ENCODE data around the gene C7orf25. TPM values are rescaled to one million over a fixed set of nuclear protein-coding genes. Genes with fewer than 3 reads are reported as not detected.

The C7orf25 gene
- total RNA-seq, 2 donors from 2014 or later: 3.5 to 5.1 TPM

DNA sequence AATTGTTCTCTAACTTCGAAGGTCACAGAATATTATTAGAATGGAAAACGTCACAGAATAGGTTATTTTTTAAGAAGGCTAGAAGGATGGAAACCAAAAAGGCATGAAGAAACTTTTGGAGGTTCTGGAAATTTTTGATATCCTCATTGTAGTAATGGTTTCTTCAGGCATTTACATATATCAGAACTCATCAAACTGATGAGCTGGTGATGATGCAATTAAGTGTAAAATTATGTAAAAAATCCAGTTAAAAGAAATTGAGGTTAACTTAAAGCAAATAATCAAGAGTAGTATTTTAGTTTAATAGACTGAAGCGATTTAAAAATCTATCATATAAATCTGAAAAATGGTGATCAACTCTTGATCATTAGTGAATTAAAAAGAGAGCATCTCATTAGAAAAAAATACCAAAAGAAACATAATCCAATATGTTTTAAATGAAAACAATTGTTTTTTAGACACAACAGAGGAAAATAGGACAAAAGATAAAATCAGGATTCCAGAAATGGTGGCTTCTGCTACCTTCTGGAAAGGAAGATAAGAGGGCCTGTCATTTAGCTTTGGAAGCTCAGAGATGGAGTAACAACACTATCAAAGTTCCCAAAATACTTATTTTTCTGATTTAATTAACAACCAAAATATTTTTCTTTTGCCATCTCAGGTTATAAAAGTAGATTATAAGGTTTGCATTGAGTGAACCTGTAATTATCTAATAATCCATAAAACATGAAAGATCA is 10.3 kb upstream of the C7orf25 start:
- H3K27ac Mint-ChIP-seq: peak overlapping the region; percentile 83
- peaks cover 13 to 39% of the 10 kb centered on the region in 2 donors for H3K36me3 Mint-ChIP-seq (ENCODE audit: insufficient read depth in 2 of 2)
- H3K4me3 Mint-ChIP-seq: no peak overlapping the region
- no peaks in the 10 kb centered on the region for H3K27me3 Mint-ChIP-seq (ENCODE audit: low read depth)
- ATAC-seq (replicated peaks in 1 of 2) (no peak), DNase-seq (no peak)
- no peaks in the 10 kb centered on the region for H3K9me3 Mint-ChIP-seq
- H3K4me1 Mint-ChIP-seq (ENCODE audit: low read depth): peaks cover 25% of the 10 kb centered on the region

GRCh38 chr7:42915356-42915755 is 3.5 kb upstream of the C7orf25 start:
- Mint-ChIP-seq H3K9me3 (no peaks in the 10 kb centered on the region), H3K36me3 (ENCODE audit: insufficient read depth in 2 of 2) (peaks cover 9 to 18% of the 10 kb centered on the region in 2 donors), H3K4me3 (peak overlapping the region in 1 of 2 donors; percentile 81), H3K27me3 (ENCODE audit: low read depth) (no peaks in the 10 kb centered on the region), H3K4me1 (ENCODE audit: low read depth) (peaks cover 37% of the 10 kb centered on the region), H3K27ac (peak overlapping the region; percentile 92)
- ATAC-seq (replicated peaks in 1 of 2) (no peak), DNase-seq (no peak)

- Mint-ChIP-seq H3K9me3 (no peaks in the 10 kb centered on the region), H3K27me3 (ENCODE audit: low read depth) (no peaks in the 10 kb centered on the region), H3K36me3 (ENCODE audit: insufficient read depth in 2 of 2) (peaks cover 5 to 12% of the 10 kb centered on the region in 2 donors), H3K27ac (peak overlapping the region; percentile 92), H3K4me1 (ENCODE audit: low read depth) (peaks cover 44% of the 10 kb centered on the region), H3K4me3 (peak overlapping the region; percentile 65 to 81)
- no peak for ATAC-seq (replicated peaks in 1 of 2)
- DNase-seq: no peak
Observed at GRCh38 chr7:42914421-42915045, 2.7 kb upstream of the C7orf25 start.

DNA sequence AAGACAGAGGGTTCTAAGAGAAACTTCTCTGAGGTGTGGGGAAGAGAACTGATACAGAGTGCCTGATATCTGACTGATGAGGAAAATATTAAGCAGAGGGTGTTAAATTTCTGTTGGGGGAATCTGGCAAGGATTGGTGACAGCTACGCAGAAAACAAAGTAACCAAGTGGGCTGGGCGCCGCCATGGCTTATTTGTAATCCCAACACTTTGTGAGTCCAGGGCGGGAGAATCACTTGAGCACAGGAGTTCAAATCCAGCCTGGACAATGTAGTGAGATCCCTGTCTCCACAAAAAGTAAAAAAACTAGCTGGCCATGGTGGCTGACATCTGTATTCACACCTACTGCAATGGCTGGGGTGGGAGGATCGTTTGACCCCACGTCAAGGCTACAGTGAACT is 2.1 kb upstream of the C7orf25 start:
- H3K4me3 Mint-ChIP-seq: peak overlapping the region; percentile 65 to 81
- DNase-seq: peak in 1 of 2 donors; percentile 11
- peak overlapping the region; percentile 92 for H3K27ac Mint-ChIP-seq
- no peaks in the 10 kb centered on the region for H3K9me3 Mint-ChIP-seq
- no peak for ATAC-seq (replicated peaks in 1 of 2)
- H3K4me1 Mint-ChIP-seq (ENCODE audit: low read depth): peaks cover 45% of the 10 kb centered on the region
- no peaks in the 10 kb centered on the region for H3K27me3 Mint-ChIP-seq (ENCODE audit: low read depth)
- peaks cover 3 to 8% of the 10 kb centered on the region in 2 donors for H3K36me3 Mint-ChIP-seq (ENCODE audit: insufficient read depth in 2 of 2)

GRCh38 chr7:42913591-42913990 is 1.7 kb upstream of the C7orf25 start:
- peak overlapping the region; percentile 65 to 81 for H3K4me3 Mint-ChIP-seq
- H3K4me1 Mint-ChIP-seq (ENCODE audit: low read depth): peaks cover 45% of the 10 kb centered on the region
- peaks cover 2 to 4% of the 10 kb centered on the region in 2 donors for H3K36me3 Mint-ChIP-seq (ENCODE audit: insufficient read depth in 2 of 2)
- ATAC-seq (replicated peaks in 1 of 2) (peak in 1 of 2 donors; percentile 42), DNase-seq (no peak)
- H3K27me3 Mint-ChIP-seq (ENCODE audit: low read depth): no peaks in the 10 kb centered on the region
- H3K9me3 Mint-ChIP-seq: no peaks in the 10 kb centered on the region
- peak overlapping the region; percentile 92 for H3K27ac Mint-ChIP-seq

DNA sequence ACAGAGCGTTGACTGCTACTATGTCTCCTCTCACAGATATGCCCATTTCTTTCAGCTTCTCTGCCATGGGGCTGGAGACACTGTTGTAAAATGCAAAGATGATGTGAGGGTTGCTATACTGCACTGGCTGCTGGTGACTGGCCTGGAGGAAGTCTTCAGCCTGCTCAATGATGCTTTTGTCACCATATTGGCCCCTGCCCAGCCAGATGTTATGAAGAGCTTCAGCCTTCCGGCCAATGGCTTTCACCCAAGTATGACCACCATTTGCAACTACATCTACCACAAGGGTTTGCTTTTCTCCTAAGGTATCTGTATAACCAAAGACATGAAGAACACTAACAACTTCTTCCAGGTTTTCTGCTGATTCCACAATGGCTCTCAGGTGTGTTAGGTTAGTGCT is 1.6 kb downstream of the C7orf25 start:
- H3K4me3 Mint-ChIP-seq: peak overlapping the region; percentile 89 to 96

GRCh38 chr7:42907316-42907715 is 4.6 kb downstream of the C7orf25 start:
- Mint-ChIP-seq H3K9me3 (no peaks in the 10 kb centered on the region), H3K27me3 (ENCODE audit: low read depth) (no peaks in the 10 kb centered on the region), H3K27ac (no peak overlapping the region), H3K4me1 (ENCODE audit: low read depth) (peaks cover 24% of the 10 kb centered on the region), H3K4me3 (no peak overlapping the region), H3K36me3 (ENCODE audit: insufficient read depth in 2 of 2) (peaks cover 0 to 5% of the 10 kb centered on the region in 2 donors)
- ATAC-seq (replicated peaks in 1 of 2) (no peak), DNase-seq (no peak)

More for the DNA sequence above, 1.6 kb downstream of the C7orf25 start:
- H3K27ac Mint-ChIP-seq: no peak overlapping the region
- ATAC-seq (replicated peaks in 1 of 2) (no peak), DNase-seq (no peak)
- H3K36me3 Mint-ChIP-seq (ENCODE audit: insufficient read depth in 2 of 2): peaks cover 0 to 6% of the 10 kb centered on the region in 2 donors
- H3K27me3 Mint-ChIP-seq (ENCODE audit: low read depth): no peaks in the 10 kb centered on the region
- H3K9me3 Mint-ChIP-seq: no peaks in the 10 kb centered on the region
- peaks cover 54% of the 10 kb centered on the region for H3K4me1 Mint-ChIP-seq (ENCODE audit: low read depth)

GRCh38 chr7:42906181-42906580 is 5.7 kb downstream of the C7orf25 start:
- ATAC-seq (replicated peaks in 1 of 2): no peak
- DNase-seq: no peak
- H3K9me3 Mint-ChIP-seq: no peaks in the 10 kb centered on the region
- no peak overlapping the region for H3K4me3 Mint-ChIP-seq
- H3K27ac Mint-ChIP-seq: no peak overlapping the region
- H3K4me1 Mint-ChIP-seq (ENCODE audit: low read depth): peaks cover 19% of the 10 kb centered on the region
- H3K36me3 Mint-ChIP-seq (ENCODE audit: insufficient read depth in 2 of 2): peaks cover 0 to 5% of the 10 kb centered on the region in 2 donors
- no peaks in the 10 kb centered on the region for H3K27me3 Mint-ChIP-seq (ENCODE audit: low read depth)

DNA sequence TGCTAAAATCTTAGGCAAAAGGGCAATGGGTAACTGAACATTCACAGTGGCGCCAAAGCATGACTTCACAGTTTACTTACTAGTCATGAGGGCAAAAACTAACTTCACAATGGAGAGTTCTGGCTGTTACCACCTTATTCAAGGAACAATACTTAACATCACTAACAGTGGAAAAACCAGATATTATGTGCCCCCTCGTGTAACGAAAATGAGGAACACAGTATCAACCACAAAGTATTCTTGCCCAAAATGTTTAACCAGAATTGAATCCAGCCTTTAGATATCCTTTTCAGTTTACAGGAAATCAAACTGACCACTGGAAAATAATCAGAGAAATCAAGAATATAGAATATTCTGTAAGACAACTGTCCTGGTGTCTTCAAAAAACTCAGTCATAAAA is 9.5 kb downstream of the C7orf25 start:
- H3K27me3 Mint-ChIP-seq (ENCODE audit: low read depth): no peaks in the 10 kb centered on the region
- no peak overlapping the region for H3K4me3 Mint-ChIP-seq
- no peaks in the 10 kb centered on the region for H3K36me3 Mint-ChIP-seq (ENCODE audit: insufficient read depth in 2 of 2)
- no peaks in the 10 kb centered on the region for H3K4me1 Mint-ChIP-seq (ENCODE audit: low read depth)
- DNase-seq: no peak
- no peak for ATAC-seq (replicated peaks in 1 of 2)
- H3K9me3 Mint-ChIP-seq: no peaks in the 10 kb centered on the region
- H3K27ac Mint-ChIP-seq: no peak overlapping the region

DNA sequence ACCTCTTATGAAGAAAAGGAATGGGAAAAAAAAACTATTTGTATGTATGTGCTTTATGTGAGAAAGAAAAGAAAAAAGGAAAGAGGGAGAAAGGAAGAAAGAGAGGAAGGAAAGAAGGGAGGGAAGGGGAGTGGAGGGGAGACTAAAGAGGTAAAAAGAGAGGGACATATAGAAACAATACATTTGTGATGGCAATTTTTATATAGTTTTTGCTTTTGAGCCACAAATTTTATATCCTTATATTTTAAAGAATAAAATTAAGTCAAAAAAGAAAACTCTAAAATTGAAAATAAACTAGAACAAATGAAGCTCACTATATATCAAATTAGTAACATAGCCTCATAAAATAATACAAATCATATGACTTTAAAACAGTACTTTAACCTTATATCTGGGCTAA is 11.0 kb downstream of the C7orf25 start:
- H3K4me1 Mint-ChIP-seq (ENCODE audit: low read depth): no peaks in the 10 kb centered on the region
- ATAC-seq (replicated peaks in 1 of 2) (no peak), DNase-seq (no peak)
- no peaks in the 10 kb centered on the region for H3K27me3 Mint-ChIP-seq (ENCODE audit: low read depth)
- no peak overlapping the region for H3K4me3 Mint-ChIP-seq
- H3K9me3 Mint-ChIP-seq: peaks cover 0 to 2% of the 10 kb centered on the region in 2 donors
- H3K36me3 Mint-ChIP-seq (ENCODE audit: insufficient read depth in 2 of 2): peaks cover 2 to 5% of the 10 kb centered on the region in 2 donors
- H3K27ac Mint-ChIP-seq: peak overlapping the region; percentile 19

DNA sequence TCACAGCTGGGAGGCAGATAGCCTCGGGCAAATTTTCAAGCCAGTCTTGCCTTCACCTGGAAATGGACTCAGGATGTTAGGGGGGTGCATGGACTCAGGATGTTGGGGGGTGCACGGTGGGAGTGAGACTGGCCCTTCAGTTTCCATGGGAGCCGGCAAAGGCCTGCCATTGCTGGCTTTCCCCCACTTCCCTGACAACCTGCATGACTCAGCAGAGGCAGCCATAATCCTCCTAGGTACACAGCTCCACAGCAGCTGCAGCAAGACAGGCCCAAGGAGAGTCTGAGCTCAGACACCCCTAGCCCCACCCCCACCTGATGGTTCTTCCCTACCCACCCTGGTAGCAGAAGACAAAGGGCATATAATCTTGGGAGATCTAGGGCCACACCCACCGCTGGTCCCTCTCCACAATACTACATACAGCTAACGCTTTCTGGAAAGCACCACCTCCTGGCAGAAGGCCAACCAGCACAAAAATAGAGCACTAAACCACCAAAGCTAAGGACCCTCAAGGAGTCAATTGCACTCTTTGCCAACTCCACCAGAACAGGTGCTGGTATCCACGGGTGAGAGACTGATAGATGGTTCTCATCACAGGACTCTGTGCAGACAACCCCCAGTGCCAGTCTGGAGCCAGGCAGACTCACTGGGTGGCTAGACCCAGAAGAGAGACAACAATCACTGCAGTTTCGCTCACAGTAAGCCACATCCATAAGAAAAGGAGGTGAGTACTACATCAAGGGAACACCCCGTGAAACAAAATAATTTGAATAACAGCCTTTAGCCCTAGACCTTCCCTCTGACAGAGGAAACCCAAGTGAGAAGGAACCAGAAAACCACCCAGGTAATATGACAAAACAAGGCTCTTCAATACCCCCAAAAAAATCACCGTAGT is 18.3 kb downstream of the C7orf25 start:
- ATAC-seq (replicated peaks in 1 of 2) (no peak), DNase-seq (no peak)
- Mint-ChIP-seq H3K4me1 (ENCODE audit: low read depth) (peaks cover 8% of the 10 kb centered on the region), H3K27me3 (ENCODE audit: low read depth) (no peaks in the 10 kb centered on the region), H3K4me3 (no peak overlapping the region), H3K9me3 (peaks cover 7 to 10% of the 10 kb centered on the region in 2 donors), H3K27ac (no peak overlapping the region), H3K36me3 (ENCODE audit: insufficient read depth in 2 of 2) (peaks cover 10 to 13% of the 10 kb centered on the region in 2 donors)

DNA sequence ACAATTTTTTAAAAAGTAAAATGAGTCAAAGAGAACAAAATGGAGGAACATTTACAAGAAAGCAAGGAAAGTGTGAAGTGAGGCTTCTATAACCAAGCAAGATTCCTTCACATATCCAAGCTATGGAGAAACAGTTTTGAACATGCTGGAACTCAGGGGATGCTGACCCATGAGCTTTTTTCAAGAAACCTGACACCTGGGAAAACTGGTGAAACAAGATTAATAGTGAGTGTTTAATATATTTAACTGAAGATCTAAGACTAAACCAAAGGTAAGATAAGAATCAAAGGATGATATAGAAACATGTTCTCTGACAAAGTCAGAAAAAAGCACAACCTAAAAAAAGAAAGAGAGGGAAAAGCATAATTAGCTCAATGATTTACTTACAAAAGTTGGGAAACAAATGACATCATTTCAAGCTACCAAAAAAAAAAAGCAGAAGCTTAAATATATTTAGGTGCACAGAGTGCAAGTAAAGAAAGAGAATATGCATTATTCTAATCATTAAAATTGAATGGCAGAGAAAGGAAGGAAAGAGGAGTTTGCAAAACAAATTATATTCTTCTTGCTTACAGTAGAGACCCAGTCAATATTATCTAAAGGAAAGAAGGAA is 24.9 kb downstream of the C7orf25 start:
- H3K4me3 Mint-ChIP-seq: peak overlapping the region; percentile 86 to 95

More for the DNA sequence above, 24.9 kb downstream of the C7orf25 start:
- H3K36me3 Mint-ChIP-seq (ENCODE audit: insufficient read depth in 2 of 2): no peaks in the 10 kb centered on the region
- ATAC-seq (replicated peaks in 1 of 2): no peak
- no peaks in the 10 kb centered on the region for H3K9me3 Mint-ChIP-seq
- H3K27me3 Mint-ChIP-seq (ENCODE audit: low read depth): no peaks in the 10 kb centered on the region
- H3K27ac Mint-ChIP-seq: peak overlapping the region; percentile 87
- DNase-seq: no peak
- H3K4me1 Mint-ChIP-seq (ENCODE audit: low read depth): peaks cover 27% of the 10 kb centered on the region
